ENCODE data around the gene KLK15. TPM values are rescaled to one million over a fixed set of nuclear protein-coding genes. Genes with fewer than 3 reads are reported as not detected.

The KLK15 gene
- total and polyA plus RNA-seq, 10 of the 15 experiments (the other 5 are each of a cell fraction or from before 2014, with no cell fraction given): 0.04 to 0.08 TPM; not detected in 8

- TF ChIP-seq, protein P1, sequence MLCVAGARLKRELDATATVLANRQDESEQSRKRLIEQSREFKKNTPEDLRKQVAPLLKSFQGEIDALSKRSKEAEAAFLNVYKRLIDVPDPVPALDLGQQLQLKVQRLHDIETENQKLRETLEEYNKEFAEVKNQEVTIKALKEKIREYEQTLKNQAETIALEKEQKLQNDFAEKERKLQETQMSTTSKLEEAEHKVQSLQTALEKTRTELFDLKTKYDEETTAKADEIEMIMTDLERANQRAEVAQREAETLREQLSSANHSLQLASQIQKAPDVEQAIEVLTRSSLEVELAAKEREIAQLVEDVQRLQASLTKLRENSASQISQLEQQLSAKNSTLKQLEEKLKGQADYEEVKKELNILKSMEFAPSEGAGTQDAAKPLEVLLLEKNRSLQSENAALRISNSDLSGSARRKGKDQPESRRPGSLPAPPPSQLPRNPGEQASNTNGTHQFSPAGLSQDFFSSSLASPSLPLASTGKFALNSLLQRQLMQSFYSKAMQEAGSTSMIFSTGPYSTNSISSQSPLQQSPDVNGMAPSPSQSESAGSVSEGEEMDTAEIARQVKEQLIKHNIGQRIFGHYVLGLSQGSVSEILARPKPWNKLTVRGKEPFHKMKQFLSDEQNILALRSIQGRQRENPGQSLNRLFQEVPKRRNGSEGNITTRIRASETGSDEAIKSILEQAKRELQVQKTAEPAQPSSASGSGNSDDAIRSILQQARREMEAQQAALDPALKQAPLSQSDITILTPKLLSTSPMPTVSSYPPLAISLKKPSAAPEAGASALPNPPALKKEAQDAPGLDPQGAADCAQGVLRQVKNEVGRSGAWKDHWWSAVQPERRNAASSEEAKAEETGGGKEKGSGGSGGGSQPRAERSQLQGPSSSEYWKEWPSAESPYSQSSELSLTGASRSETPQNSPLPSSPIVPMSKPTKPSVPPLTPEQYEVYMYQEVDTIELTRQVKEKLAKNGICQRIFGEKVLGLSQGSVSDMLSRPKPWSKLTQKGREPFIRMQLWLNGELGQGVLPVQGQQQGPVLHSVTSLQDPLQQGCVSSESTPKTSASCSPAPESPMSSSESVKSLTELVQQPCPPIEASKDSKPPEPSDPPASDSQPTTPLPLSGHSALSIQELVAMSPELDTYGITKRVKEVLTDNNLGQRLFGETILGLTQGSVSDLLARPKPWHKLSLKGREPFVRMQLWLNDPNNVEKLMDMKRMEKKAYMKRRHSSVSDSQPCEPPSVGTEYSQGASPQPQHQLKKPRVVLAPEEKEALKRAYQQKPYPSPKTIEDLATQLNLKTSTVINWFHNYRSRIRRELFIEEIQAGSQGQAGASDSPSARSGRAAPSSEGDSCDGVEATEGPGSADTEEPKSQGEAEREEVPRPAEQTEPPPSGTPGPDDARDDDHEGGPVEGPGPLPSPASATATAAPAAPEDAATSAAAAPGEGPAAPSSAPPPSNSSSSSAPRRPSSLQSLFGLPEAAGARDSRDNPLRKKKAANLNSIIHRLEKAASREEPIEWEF (IDR thresholded peaks at IDR 0.05; ENCODE audit: insufficient replicate concordance, low read depth, low read length): peak; percentile 1
- TF ChIP-seq POU2F2 (IDR thresholded peaks at IDR 0.05; ENCODE audit: borderline replicate concordance, low read depth, low read length) (peak; percentile 42; the same call in 1 of the 3 replicates), YY1 (IDR thresholded peaks at IDR 0.05; ENCODE audit: low read depth, low read length) (peak; percentile 75)
Measured at GRCh38 chr19:50817941-50818858, 15.2 kb downstream of the KLK15 start (continued).

- intact Hi-C loops (cut with micrococcal nuclease; ENCODE audit: unreplicated experiment): no loop called here
- FAIRE-seq (no peak), ATAC-seq (no peak), DNase-seq (ENCODE audit: low read depth, low spot score) (no peak)
- Histone ChIP-seq H3K4me2 (ENCODE audit: control insufficient read depth, insufficient read depth) (no peak overlapping the region), H3K79me2 (ENCODE audit: control insufficient read depth, insufficient read depth, low read length) (peaks cover 4% of the 10 kb centered on the region), H3K4me3 (no peak overlapping the region), H3K27ac (ENCODE audit: control insufficient read depth, insufficient read depth) (no peak overlapping the region), H3K36me3 (ENCODE audit: control insufficient read depth in 2 of 2, insufficient read depth in 2 of 2, low read length in 1 of 2) (no peaks in the 10 kb centered on the region), H3K9me3 (replicated peaks; ENCODE audit: control insufficient read depth, insufficient read depth, low read length) (peaks cover 3% of the 10 kb centered on the region; the same call in 2 of the 3 replicates), H4K20me1 (ENCODE audit: control insufficient read depth, insufficient read depth) (no peaks in the 10 kb centered on the region), H3K9ac (ENCODE audit: control insufficient read depth, insufficient read depth, low read length) (no peak overlapping the region), H3K4me1 (ENCODE audit: control insufficient read depth, insufficient read depth, low read length) (peaks cover 30% of the 10 kb centered on the region), H2AFZ (ENCODE audit: control insufficient read depth, low read depth, low read length) (no peak overlapping the region), H3K27me3 (replicated peaks in 1 of 2; ENCODE audit: control insufficient read depth in 2 of 2, insufficient read depth in 2 of 2, low read length in 1 of 2) (no peaks in the 10 kb centered on the region)
- CTCF ChIA-PET: interaction anchor here (1.6 to 2.9 kb wide), 2 partner anchors 11 to 90 kb away, joined by 4 to 8 read pairs; no protein-coding TSS in a partner anchor
- RAD21 ChIA-PET (ENCODE audit: unreplicated experiment): no interaction called here
- SMC1A ChIA-PET (ENCODE audit: uncharacterized antibody, unreplicated experiment): interaction anchor here (1.0 to 1.7 kb wide), 3 partner anchors 10 to 79 kb away, joined by 4 to 5 read pairs (median 4); no protein-coding TSS in a partner anchor
- no TSS peak for BruUV-seq (replicated peaks)
- in situ Hi-C loops (cut with MboI): loop anchor here (10.0 kb wide), 1 partner anchor 549 kb away; the partner anchor contains the start of genes CLDND2 and ETFB
- 100% methylated on average over 1 of the region's 1 CpG for WGBS (ENCODE audit: insufficient coverage, insufficient replicate concordance, low lambda C conversion rate, missing lambda C conversion rate)
- POLR2A ChIA-PET: interaction anchor here (1.0 kb wide), 1 partner anchor 24 kb away, joined by 5 read pairs; no protein-coding TSS in a partner anchor
- TF ChIP-seq, protein P2, sequence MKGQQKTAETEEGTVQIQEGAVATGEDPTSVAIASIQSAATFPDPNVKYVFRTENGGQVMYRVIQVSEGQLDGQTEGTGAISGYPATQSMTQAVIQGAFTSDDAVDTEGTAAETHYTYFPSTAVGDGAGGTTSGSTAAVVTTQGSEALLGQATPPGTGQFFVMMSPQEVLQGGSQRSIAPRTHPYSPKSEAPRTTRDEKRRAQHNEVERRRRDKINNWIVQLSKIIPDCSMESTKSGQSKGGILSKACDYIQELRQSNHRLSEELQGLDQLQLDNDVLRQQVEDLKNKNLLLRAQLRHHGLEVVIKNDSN (IDR thresholded peaks at IDR 0.05; ENCODE audit: borderline replicate concordance, extremely low read length, insufficient read depth, low read depth, low read length): peak; percentile 38
- TF ChIP-seq, protein P3, sequence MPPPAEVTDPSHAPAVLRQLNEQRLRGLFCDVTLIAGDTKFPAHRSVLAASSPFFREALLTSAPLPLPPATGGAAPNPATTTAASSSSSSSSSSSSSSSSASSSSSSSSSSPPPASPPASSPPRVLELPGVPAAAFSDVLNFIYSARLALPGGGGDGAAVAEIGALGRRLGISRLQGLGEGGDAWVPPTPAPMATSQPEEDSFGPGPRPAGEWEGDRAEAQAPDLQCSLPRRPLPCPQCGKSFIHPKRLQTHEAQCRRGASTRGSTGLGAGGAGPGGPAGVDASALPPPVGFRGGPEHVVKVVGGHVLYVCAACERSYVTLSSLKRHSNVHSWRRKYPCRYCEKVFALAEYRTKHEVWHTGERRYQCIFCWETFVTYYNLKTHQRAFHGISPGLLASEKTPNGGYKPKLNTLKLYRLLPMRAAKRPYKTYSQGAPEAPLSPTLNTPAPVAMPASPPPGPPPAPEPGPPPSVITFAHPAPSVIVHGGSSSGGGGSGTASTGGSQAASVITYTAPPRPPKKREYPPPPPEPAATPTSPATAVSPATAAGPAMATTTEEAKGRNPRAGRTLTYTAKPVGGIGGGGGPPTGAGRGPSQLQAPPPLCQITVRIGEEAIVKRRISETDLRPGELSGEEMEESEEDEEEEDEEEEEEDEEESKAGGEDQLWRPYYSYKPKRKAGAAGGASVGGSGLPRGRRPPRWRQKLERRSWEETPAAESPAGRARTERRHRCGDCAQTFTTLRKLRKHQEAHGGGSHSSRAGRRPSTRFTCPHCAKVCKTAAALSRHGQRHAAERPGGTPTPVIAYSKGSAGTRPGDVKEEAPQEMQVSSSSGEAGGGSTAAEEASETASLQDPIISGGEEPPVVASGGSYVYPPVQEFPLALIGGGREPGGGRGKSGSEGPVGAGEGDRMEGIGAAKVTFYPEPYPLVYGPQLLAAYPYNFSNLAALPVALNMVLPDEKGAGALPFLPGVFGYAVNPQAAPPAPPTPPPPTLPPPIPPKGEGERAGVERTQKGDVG (CRISPR knock-in tag; IDR thresholded peaks at IDR 0.05): no peak
- no peak for TF ChIP-seq YY1 (IDR thresholded peaks at IDR 0.05; ENCODE audit: low read depth, low read length)
- TF ChIP-seq ETV6 (conservative IDR thresholded peaks at IDR 0.05 in 1 of 2, IDR thresholded peaks at IDR 0.05 in 1 of 2; ENCODE audit: borderline replicate concordance in 1 of 2, low read depth in 1 of 2): no peak
- TF ChIP-seq TCF3 (IDR thresholded peaks at IDR 0.05; ENCODE audit: borderline replicate concordance, insufficient read depth, low read depth, low read length): no peak
- no peak for TF ChIP-seq SUPT20H (IDR thresholded peaks at IDR 0.05; ENCODE audit: borderline replicate concordance, control insufficient read depth, low read depth, low read length)
Measured at GRCh38 chr19:50815439-50815838, 17.9 kb downstream of the KLK15 start.
